ENCODE measurements around the gene HHATL.

HHATL gene

GRCh38 chr3:42660131-42660715 is 42.4 kb downstream of the HHATL start:
- Histone ChIP-seq H3K36me3 (ENCODE audit: control insufficient read depth, insufficient read depth, low read length) (0 out of 2 replicates have a peak, but pooled peaks cover 3% of the 10 kb centered on the region), H3K4me1 (ENCODE audit: control insufficient read depth, insufficient read depth, low read length) (peaks cover 6% of the 10 kb centered on the region; the same call in 1 of the 2 replicates), H3K27ac (ENCODE audit: low read depth, low read length) (no peak overlapping the region), H3K9ac (ENCODE audit: low read depth, low read length) (no peak overlapping the region), H3K9me3 (ENCODE audit: control insufficient read depth, insufficient read depth, low read length) (no peaks in the 10 kb centered on the region), H3K27me3 (ENCODE audit: control insufficient read depth, insufficient read depth, low read length) (no peaks in the 10 kb centered on the region), H3K4me3 (ENCODE audit: low read depth, low read length) (no peak overlapping the region)

- 0 out of 2 replicates have a peak, but pooled peaks cover 3% of the 10 kb centered on the region for H3K36me3 ChIP-seq (ENCODE audit: control insufficient read depth, insufficient read depth, low read length)
- no peaks in the 10 kb centered on the region for H3K9me3 ChIP-seq (ENCODE audit: control insufficient read depth, insufficient read depth, low read length)
- no peaks in the 10 kb centered on the region for H3K27me3 ChIP-seq (ENCODE audit: control insufficient read depth, insufficient read depth, low read length)
- no peak overlapping the region for H3K27ac ChIP-seq (ENCODE audit: low read depth, low read length)
- no peak overlapping the region for H3K4me3 ChIP-seq (ENCODE audit: low read depth, low read length)
- peaks cover 10% of the 10 kb centered on the region; the same call in 1 of the 2 replicates for H3K4me1 ChIP-seq (ENCODE audit: control insufficient read depth, insufficient read depth, low read length)
- H3K9ac ChIP-seq (ENCODE audit: low read depth, low read length) = no peak overlapping the region
These were observed 43.0 kb downstream of the HHATL start for GRCh38 chr3:42659451-42660130.

- H3K27me3 ChIP-seq (ENCODE audit: control insufficient read depth, insufficient read depth, low read length) = no peaks in the 10 kb centered on the region
- H3K4me3 ChIP-seq (ENCODE audit: low read depth, low read length) = no peak overlapping the region
- no peaks in the 10 kb centered on the region for H3K9me3 ChIP-seq (ENCODE audit: control insufficient read depth, insufficient read depth, low read length)
- 0 out of 2 replicates have a peak, but pooled peaks cover 3% of the 10 kb centered on the region for H3K36me3 ChIP-seq (ENCODE audit: control insufficient read depth, insufficient read depth, low read length)
- H3K4me1 ChIP-seq (ENCODE audit: control insufficient read depth, insufficient read depth, low read length) = peaks cover 10% of the 10 kb centered on the region; the same call in 1 of the 2 replicates
- no peak overlapping the region for H3K9ac ChIP-seq (ENCODE audit: low read depth, low read length)
- H3K27ac ChIP-seq (ENCODE audit: low read depth, low read length) = no peak overlapping the region
These were observed 43.7 kb downstream of the HHATL start for GRCh38 chr3:42658771-42659390.

GRCh38 chr3:42658091-42658770 is 44.4 kb downstream of the HHATL start:
- H3K36me3 ChIP-seq (ENCODE audit: control insufficient read depth, insufficient read depth, low read length) = 0 out of 2 replicates have a peak, but pooled peaks cover 3% of the 10 kb centered on the region
- no peak overlapping the region for H3K27ac ChIP-seq (ENCODE audit: low read depth, low read length)
- no peaks in the 10 kb centered on the region for H3K9me3 ChIP-seq (ENCODE audit: control insufficient read depth, insufficient read depth, low read length)
- no peaks in the 10 kb centered on the region for H3K27me3 ChIP-seq (ENCODE audit: control insufficient read depth, insufficient read depth, low read length)
- H3K9ac ChIP-seq (ENCODE audit: low read depth, low read length) = no peak overlapping the region
- H3K4me3 ChIP-seq (ENCODE audit: low read depth, low read length) = no peak overlapping the region
- peaks cover 15% of the 10 kb centered on the region for H3K4me1 ChIP-seq (ENCODE audit: control insufficient read depth, insufficient read depth, low read length)

GRCh38 chr3:42657675-42658074 is 44.9 kb downstream of the HHATL start:
- Histone ChIP-seq H3K36me3 (ENCODE audit: control insufficient read depth, insufficient read depth, low read length) (0 out of 2 replicates have a peak, but pooled peaks cover 3% of the 10 kb centered on the region), H3K27me3 (ENCODE audit: control insufficient read depth, insufficient read depth, low read length) (no peaks in the 10 kb centered on the region), H3K4me1 (ENCODE audit: control insufficient read depth, insufficient read depth, low read length) (peaks cover 21% of the 10 kb centered on the region), H3K9me3 (ENCODE audit: control insufficient read depth, insufficient read depth, low read length) (no peaks in the 10 kb centered on the region), H3K27ac (ENCODE audit: low read depth, low read length) (no peak overlapping the region), H3K9ac (ENCODE audit: low read depth, low read length) (no peak overlapping the region), H3K4me3 (ENCODE audit: low read depth, low read length) (no peak overlapping the region)

GRCh38 chr3:42656680-42657610 is 45.7 kb downstream of the HHATL start:
- Histone ChIP-seq H3K9me3 (ENCODE audit: control insufficient read depth, insufficient read depth, low read length) (no peaks in the 10 kb centered on the region), H3K4me3 (ENCODE audit: low read depth, low read length) (no peak overlapping the region), H3K27ac (ENCODE audit: low read depth, low read length) (no peak overlapping the region), H3K36me3 (ENCODE audit: control insufficient read depth, insufficient read depth, low read length) (0 out of 2 replicates have a peak, but pooled peaks cover 3% of the 10 kb centered on the region), H3K27me3 (ENCODE audit: control insufficient read depth, insufficient read depth, low read length) (no peaks in the 10 kb centered on the region), H3K9ac (ENCODE audit: low read depth, low read length) (no peak overlapping the region), H3K4me1 (ENCODE audit: control insufficient read depth, insufficient read depth, low read length) (peaks cover 28% of the 10 kb centered on the region)

GRCh38 chr3:42655980-42656679 is 46.5 kb downstream of the HHATL start:
- H3K27ac ChIP-seq (ENCODE audit: low read depth, low read length) = no peak overlapping the region
- 0 out of 2 replicates have a peak, but pooled peaks cover 3% of the 10 kb centered on the region for H3K36me3 ChIP-seq (ENCODE audit: control insufficient read depth, insufficient read depth, low read length)
- H3K4me3 ChIP-seq (ENCODE audit: low read depth, low read length) = no peak overlapping the region
- H3K27me3 ChIP-seq (ENCODE audit: control insufficient read depth, insufficient read depth, low read length) = no peaks in the 10 kb centered on the region
- peaks cover 36% of the 10 kb centered on the region for H3K4me1 ChIP-seq (ENCODE audit: control insufficient read depth, insufficient read depth, low read length)
- no peaks in the 10 kb centered on the region for H3K9me3 ChIP-seq (ENCODE audit: control insufficient read depth, insufficient read depth, low read length)
- no peak overlapping the region for H3K9ac ChIP-seq (ENCODE audit: low read depth, low read length)

- Histone ChIP-seq H3K9me3 (ENCODE audit: control insufficient read depth, insufficient read depth, low read length) (no peaks in the 10 kb centered on the region), H3K4me1 (ENCODE audit: control insufficient read depth, insufficient read depth, low read length) (peaks cover 38% of the 10 kb centered on the region), H3K27me3 (ENCODE audit: control insufficient read depth, insufficient read depth, low read length) (no peaks in the 10 kb centered on the region), H3K9ac (ENCODE audit: low read depth, low read length) (0 out of 2 replicates have a peak overlapping the region, but pooled peaks have one; percentile 39), H3K4me3 (ENCODE audit: low read depth, low read length) (peak overlapping the region; percentile 76; the same call in 1 of the 2 replicates), H3K27ac (ENCODE audit: low read depth, low read length) (peak overlapping the region; percentile 5), H3K36me3 (ENCODE audit: control insufficient read depth, insufficient read depth, low read length) (0 out of 2 replicates have a peak, but pooled peaks cover 3% of the 10 kb centered on the region)
These were observed 47.2 kb downstream of the HHATL start for GRCh38 chr3:42655331-42655888.

- 0 out of 2 replicates have a peak, but pooled peaks cover 6% of the 10 kb centered on the region for H3K36me3 ChIP-seq (ENCODE audit: control insufficient read depth, insufficient read depth, low read length)
- no peaks in the 10 kb centered on the region for H3K9me3 ChIP-seq (ENCODE audit: control insufficient read depth, insufficient read depth, low read length)
- peaks cover 38% of the 10 kb centered on the region for H3K4me1 ChIP-seq (ENCODE audit: control insufficient read depth, insufficient read depth, low read length)
- H3K4me3 ChIP-seq (ENCODE audit: low read depth, low read length) = peak overlapping the region; percentile 76
- peak overlapping the region; percentile 52 for H3K27ac ChIP-seq (ENCODE audit: low read depth, low read length)
- H3K9ac ChIP-seq (ENCODE audit: low read depth, low read length) = peak overlapping the region; percentile 50
- H3K27me3 ChIP-seq (ENCODE audit: control insufficient read depth, insufficient read depth, low read length) = no peaks in the 10 kb centered on the region
These were observed 48.0 kb downstream of the HHATL start for GRCh38 chr3:42654331-42655201.
